Stimulated activated CD8-positive, alpha-beta memory T cell treated with anti-CD3 and anti-CD28 coated beads, Interleukin-2, amount 100 ng/mL, for 1 hour (primary cell): ENCODE data around the gene MGME1.

ENCODE experiments used
- DNase-seq, 2 donors: peaks; one replicate each; pipeline ENCODE4 v3.0.0-alpha.2; 2020; ENCODE audit warnings: low read depth in 2 of 2

The MGME1 gene

DNA sequence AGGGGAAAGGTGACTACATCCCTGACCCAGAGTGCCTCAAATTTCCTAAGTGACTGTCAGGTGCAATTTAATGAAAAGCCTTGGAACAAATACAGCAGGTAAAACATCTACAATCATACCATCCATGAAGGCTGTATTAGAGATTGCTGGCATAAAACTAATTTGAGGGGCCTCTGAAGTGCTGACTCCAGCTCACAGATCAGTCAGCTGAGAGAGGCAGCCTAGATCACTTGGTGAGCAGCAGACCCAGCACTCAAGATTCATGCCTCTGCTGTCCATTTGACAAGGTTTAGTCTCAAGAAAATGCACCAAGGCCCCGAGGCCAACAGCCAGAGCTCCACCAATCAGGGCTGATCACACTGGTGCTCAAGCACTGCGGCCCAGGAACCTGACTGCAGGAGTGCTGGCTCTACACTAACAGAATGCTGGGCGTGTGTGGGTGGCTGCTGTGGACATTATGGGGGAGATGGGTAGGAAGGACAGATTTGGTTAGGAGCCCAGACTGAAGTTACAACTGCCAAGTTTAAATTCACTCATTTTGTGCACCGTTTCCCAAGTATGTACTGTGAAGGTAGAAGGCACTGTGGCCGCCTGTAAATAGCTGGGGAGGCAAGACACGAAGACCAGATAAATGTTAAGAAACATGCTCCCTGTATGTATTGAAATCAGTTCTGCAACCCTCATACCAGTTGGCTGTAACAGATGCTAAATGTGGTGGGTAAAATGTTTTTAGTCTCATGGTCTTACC is 28.4 kb upstream of the MGME1 start:
- DNase-seq, result no peak

DNA sequence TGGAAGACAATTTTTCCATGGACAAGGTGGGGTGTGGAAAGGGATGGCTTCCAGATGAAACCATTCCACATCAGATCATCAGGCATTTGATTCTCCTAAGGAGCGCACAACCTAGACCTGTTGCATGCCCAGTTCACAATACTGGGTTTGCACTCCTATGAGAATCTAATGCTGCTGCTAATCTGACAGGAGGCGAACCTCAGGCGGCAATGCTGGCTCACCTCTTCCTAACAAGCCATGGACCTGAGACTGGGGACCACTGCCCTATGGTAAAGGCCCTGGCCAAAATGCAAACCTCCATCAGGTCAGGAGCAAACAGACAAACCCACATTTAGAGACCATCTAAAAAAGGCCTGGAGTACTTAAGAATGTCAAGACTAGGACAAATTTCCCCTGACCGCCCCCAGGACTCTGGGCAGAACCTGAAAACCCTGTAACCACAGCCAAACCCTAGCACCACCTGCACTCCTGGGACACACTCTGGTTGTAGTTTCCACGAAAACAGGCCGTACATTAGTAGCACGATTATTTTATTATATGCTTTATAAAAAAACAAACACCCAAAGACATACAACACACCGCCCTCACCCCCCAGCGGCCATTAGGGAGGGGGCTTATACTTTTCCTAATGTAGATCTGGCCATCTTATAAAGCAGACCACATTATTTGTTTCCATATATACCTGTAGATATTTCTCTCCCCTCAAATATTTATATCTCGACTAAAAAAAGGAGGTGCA is 27.6 kb upstream of the MGME1 start:
- DNase-seq, result no peak

DNA sequence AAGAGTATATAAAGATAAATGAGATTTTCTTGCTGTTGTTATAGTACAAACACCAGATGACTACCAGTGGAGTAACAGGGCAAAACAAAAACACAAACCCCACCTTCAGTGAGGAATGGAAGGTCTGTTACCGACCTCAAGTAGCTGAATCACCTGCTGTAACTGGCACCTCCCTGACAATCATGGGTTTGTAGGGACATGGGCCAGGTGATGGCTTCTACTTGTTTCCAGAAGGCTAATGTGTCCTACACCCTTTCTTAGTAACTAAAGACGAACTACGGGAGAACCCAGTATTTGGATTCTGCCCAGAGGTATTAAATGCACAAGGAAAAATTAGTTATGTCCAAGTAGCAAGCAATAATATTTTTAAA is 27.0 kb upstream of the MGME1 start:
- no peak for DNase-seq

DNA sequence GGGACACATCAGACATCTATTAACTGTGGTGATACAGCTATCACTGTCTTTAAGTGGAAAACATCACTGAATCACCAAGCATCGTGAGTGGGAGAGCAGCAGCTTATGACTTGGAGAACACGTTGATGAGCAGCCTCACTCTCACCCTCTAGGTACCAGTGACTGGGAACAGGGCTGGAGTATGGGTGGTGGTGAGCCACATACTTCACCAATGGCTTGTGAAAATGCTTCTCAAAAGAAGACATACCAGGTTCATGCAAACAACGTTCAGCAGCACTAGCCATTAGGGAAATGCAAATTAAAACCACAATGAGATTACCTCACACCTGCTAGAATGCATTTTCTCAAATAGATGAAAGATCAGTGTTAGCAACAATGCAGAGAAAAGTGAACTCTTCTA is 25.5 kb upstream of the MGME1 start:
- DNase-seq, result no peak

DNA sequence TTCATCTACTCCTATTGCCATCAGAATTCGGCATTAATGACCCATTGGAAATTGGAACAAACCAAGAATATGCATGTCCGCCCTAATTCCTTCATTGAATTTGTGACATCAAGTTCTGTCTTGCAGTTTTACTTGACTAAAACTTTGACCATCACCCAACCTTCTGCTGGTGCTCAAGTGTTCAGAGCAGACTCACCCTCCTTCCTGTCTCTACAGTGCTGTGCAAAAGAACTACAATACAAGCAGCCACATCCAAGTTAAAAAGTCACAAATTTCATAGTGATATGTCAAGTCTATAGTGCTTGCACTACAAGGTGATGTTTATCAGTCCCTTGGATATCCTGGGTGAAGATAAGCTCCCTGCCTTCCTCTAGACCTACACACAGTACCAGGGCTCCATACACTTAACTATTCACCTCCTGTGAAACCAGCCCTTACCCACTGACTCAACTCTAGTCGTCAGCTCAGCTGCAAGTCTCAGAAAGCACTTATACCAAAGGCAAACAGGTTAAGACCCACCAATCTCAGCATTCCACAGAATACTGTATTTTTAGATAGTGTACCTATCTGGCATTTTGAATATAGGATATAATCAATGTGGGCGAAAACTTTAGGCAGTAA is 23.9 kb upstream of the MGME1 start:
- no peak for DNase-seq

DNA sequence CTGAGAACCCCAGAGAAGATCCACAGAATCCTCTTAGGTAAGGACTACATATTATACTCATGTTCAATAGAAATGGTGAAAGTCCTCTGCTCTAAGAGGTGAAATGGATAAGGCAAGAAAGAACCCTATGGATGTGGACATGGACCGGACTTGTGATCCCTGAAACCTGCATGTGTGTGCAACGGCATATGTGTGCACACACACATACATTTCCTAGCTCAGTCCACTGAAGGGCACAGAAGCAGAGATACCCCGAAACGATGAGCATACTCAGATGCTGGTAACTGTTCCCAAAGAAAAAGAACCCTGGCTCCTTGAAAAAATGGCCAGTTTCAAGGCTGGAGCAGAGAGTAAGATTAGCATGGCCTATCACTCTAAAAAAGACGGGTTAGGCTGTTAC is 22.8 kb upstream of the MGME1 start:
- DNase-seq, result no peak

DNA sequence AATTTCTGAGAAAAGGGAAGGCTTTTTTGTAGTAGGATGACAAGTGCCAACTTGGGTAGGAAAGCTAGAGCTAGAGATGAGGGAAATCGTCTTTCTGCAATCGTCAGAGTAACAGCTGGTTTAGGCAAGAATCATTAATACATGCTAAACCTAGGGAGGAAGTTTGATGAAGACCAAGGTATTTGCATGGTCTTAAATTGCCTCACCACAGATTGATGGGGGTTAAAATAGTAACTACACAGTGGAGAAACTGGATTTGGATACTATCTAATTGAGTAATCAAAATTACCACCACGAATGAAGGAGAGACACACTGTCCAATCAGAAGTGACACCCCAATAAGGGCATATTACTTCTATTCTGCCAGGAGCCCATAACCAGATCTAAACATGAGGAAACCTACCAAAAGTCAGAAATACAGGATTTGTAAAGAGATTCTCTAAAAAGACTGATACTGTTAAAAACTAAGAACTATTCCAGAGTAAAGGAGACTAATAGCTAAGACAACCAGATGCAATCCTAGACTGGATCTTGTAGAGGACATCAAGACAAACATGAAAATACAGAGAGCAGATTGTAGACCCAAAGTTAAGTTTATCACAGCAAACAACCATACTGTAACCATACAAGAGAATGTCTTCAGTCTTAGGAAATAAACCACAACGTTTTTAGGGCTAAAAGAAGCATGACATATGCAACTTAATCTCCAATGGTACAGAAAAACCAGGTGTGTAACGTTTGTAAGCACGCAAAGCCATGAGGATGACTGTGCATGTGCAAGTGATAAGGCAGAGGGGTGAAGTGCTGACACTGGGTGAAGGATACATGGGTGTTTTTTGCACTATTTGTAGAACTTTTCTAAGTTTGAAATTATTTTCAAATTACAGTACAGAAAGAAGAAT is 22.0 kb upstream of the MGME1 start:
- no peak for DNase-seq

DNA sequence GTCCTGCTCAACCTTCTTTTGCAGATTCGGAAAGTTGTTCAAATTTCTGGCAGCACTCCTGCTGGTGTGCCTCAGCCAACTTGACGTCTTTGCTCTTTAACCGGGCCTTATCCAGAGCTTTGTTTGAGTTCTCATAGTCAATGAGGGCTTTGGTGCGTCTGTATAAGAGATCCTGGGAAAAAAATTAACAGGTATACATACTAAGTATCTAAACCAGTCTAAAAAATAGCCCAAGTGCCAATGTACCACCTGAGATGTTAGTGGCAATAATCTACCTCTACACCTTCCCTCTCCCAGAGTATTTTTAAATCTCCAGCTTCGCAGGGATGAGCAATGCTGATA is 21.4 kb upstream of the MGME1 start:
- no peak for DNase-seq

DNA sequence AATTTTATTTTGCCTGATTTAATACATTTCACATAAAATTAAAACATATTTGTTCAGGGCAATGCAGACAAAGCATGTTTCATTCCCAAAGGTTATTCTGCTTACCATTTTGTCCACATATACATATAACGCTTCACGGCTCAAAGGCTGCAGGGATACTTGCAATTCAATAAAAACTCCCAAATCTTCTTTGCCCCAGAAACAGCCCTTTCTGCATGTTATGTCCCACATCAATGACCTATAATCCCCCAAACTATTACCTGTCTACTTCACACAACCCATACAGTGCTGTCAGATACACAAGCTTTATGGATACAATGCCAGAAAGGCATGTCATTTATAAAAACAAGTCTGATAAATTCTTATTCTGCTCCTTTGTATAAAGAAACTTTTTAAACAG is 20.4 kb upstream of the MGME1 start:
- DNase-seq, result no peak

DNA sequence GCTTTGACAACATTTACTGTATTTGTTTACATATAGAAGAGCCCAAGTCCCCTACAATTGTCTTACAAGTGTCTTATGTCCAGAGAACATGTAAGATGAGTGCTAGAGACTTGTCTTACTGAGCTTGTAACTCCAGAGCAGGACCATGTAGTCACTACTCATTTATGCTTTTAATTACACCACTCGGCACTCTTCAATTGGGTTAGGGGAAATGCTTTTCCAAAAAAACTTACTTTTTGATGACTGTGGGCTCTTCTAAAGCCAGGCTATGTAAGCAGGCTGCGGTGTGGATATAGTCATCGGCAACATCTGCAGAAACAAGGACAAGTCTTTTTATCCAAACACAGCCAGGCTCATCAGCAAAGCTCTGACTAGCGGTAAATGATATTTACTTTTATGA is 18.9 kb upstream of the MGME1 start:
- DNase-seq, result no peak

DNA sequence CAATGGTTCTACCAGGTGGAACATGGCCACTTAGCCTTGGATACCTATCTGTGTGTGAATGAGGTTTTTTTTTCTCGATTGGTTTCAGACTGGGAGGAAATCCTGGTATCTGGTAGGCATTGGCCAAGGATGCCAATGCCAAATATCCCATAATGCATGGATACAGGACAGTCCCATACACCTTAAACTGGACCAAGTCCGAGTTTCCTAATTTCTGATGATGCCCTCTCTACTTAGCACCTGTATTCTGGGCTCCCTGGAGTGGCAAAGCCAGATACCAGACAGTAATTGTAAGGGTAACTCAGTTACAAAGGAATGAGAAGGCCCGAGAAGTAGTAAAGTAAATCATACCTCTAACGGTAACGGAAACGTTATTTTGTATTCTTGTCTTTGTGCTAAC is 18.1 kb upstream of the MGME1 start:
- no peak for DNase-seq

DNA sequence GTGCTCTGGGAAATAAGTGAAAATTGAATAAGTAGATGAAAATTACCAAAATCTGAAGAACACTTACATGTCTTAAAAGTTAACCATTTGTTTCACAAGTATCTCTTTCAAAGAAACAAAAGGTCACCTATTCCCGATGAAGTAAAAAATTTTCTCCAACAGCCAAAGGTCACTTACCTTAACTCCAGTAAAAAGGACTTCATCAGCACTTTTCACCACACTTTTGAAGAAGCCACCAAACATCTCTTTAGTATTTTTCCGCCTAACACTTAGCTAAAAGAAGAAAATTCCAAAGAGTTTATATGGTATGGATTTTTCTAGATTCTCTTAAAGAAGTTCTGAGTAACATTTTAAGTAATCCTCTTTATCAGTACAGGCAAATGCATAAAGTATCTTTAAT is 17.5 kb upstream of the MGME1 start:
- no peak for DNase-seq

DNA sequence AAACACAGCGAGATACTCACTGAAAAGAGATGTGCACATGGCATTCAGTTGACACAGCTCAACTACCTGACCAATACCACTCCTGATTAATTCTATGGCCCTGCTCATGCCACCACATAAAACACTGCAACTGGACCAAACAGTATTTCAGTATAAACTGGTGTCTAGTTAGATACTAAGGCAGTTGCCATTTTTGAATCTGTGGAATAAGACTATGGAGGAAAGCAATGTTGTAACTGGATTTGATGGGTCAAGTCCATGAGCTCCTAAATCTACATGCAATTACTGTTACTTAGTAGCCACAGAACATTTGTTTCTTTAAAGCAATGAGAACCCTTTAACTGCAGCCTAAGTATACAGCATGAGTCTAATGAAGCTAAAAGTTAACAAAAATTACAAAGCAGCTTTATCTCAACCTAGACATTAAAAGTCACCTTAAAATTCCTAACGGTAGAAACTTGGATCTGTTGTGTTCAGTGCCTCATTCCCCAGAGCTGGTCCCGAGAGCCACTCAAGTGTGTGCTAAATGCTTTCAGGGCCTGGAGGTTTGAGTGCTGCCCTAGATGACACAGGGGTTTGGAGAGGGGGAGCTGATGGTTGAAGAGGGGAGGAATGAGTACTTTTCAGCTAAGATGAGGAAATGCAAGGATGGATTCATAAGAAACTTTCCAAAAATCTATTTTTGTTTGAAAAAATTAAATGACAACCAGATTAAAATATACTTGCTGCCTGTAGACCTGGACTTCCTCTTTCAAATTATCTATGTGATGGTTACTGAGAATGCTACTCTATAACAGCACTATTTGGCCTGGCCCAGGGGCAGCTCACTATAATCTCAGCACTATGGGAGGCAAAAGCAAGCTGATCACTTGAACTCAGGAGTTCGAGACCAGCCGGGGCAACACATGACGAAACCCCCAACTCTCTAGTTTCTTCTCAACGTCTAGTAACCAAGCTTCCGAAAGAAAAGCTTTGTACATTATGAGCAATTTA is 15.8 kb upstream of the MGME1 start:
- DNase-seq, result no peak

DNA sequence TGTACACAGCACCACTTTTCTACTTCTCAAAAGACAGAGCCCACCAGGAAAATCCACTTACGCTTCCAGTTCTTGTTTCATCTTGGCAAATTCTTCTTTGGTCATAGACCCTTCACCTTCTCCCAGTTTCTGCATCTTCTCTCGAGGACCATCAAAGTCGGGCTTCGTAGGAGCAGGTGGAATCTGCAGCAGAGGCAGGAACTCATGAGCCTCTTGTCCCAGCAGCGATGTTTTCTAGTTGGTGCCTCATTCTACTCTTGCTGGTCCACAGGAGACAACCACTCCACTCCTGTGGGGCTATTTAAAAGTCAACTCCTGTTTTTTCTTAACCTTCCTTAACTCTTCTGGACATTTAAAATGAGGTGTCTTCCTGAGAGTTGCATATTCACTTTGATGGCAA is 14.9 kb upstream of the MGME1 start:
- no peak for DNase-seq

DNA sequence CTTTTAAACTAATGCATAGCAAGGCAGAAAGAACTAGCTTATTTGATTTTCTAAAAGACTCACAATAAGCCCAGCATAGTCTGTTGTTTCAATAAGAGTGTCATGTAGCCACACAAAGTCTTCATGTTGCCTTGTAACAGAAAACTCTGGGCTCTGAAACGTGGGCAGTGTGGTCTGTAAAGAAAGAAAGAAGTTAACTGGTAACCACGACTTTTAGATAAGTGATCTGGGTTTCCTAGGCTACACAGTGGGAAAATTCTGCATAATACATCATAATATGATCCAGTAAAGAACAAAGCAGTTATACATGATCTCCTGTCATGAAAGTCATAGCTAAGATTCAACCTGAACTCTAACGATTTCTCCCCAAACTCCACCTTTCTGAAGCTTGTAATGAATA is 13.5 kb upstream of the MGME1 start:
- no peak for DNase-seq

DNA sequence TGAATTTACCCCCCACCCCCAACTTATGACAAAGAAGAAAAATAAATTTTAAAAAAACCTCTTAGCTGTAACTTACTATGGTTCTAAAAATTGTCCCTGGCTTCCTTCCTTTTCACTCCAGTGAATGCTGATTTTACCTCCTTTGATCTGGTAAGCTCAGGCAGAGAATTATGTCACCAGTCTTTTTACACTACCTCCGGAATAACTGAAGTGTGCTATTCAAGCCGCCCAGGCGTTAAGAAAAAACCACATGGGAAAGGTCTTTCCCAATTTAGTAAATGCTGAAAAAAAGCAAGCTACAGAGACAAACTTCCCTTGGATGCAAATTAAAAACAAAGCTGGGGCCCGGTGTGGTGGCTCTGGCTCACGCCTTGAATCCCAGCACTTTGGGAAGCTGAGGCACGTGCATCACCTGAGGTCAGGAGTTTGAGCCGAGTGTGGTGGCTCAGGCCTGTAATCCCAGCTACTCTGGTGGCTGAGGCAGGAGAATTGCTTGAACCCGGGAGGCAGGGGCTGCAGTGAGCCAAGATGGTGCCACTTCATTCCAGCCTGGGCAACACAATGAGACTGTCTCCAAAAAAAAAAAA is 12.6 kb upstream of the MGME1 start:
- no peak for DNase-seq

DNA sequence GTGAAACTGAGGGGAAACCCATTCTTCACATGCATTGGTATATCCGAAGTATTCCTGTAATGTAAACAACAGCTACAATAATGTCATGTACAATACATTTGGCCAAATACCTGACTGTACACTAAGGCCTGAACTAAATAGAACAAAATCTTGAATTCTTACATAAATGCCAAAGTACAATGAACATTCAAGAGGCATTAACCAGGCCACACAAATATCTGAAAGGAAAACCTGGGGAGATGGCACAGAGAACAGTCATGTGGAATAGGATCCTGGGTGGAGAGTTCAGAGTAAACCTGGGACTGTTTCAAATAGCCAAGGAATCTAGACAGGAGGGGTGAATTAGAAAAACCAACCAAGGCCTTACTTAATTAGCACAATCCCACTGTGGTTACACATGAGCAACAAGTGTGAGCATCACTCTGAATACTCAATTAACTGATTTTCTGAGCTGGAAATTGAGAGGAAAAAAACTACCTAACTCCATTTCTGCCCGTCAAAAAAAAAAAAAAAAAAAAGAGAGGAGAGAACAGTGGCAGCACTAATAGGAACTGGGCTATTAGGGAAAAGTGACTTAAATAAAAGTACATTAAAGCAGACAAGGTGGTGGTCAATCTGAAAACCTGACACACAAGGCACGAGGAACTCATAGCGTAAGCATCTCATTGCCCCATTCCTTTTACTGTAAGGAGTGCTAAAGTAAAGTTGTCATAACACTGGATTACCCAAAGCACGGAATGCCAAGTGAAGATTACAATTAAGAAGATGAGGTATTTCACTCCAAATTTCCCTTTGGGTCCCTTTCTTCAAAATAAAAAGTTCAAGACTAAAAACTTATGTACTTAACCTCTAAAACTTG is 11.1 kb upstream of the MGME1 start:
- DNase-seq, result no peak

DNA sequence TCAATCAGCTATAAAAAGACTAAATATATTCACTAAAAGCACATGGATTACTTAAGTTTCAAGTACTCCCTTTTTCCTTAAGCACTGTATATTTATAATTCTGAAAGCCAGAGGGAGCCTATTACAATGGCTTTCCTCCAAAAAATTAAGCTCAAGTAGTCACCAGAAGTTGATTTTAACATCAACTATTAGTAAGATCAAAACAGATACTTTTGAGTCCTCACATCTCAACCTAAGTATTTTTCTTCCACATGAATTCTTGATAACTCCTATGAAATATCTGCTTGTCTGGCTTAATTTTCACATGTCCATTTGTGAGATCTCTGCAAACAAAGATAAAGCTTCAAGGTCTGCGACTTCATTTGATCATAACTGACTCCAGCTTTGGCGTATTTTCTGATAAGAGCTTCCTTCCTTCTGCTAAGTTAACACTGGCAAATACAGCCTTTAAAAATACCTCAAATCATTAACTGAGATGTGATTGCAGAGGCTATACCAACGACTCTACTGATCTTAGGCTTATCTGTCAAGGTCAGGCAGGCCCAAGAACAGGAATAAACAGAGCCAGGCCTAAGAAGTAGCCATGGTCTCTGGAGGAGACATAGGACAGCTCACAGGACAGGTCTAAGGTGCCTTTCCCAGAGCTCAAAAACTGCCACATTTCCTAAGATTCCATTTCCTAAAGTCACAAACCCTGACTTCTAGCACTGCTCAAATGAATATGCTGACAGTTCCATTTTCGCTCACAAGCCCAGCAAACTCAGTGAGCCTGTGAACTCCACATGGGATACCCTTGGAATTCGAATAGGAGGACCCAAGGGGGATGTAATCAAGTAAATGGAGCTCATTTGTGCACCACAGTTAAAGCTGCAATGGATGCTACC is 10.2 kb upstream of the MGME1 start:
- no peak for DNase-seq

DNA sequence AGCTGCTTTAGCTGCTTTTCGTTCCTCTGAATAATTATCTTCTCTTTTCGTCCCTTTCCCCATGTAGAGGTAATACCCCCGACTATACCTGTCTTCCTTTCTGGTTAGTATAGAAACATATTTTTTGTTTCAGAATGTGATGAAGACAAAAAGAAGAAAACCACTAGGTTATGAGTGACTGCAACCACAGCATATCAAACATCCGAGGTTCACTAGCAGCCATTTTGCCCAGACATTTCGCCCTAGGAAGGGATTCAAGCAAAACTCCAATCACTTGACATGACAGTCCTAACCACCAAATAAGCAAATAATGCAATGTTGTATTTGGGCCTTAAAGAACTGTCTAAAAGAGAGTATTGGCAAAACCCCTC is 9.6 kb upstream of the MGME1 start:
- no peak for DNase-seq
